HepG2 (cell line): ENCODE data around the gene CAMTA1. TPM values are rescaled to one million over a fixed set of nuclear protein-coding genes. Genes with fewer than 3 reads are reported as not detected.

Source experiments
- ATAC-seq: fragments of 200-7000 bp; cut with Tn5 transposase; 3 replicates; pipeline ENCODE4 v1.9.1; 2020; ENCODE audit warnings: mild to moderate bottlenecking, moderate library complexity
- BruUV-seq: library from RNA; stranded (reverse); fragments of 400-500 nt; replicated peaks from 2 replicates; lab custom pipeline; 2021; lab: Mats Ljungman, UMichigan
- CTCF ChIA-PET: fragments of 300-600 bp; formaldehyde crosslinking; extraction: SDS; loops from one replicate; lab custom pipeline; 2021; ENCODE audit warnings: low total read pairs, inconsistent platforms, low intra/inter-chr PET ratio; lab: Yijun Ruan, JAX
- POLR2A ChIA-PET: fragments of 350-600 bp; sonication (Branson Sonifier 250); formaldehyde crosslinking; loops from one replicate; lab custom pipeline; 2020; ENCODE audit warnings: antibody characterized with exemption, inconsistent platforms; lab: Yijun Ruan, JAX
- DNase-seq: peaks from one replicate; pipeline ENCODE4 v3.0.0-alpha.2; 2015; ENCODE audit warnings: low spot score
- FAIRE-seq: peaks from 3 replicates; lab custom pipeline; 2011; peaks lifted over from hg19 to GRCh38; lab: Jason Lieb, UNC
- H2AFZ ChIP-seq: one replicate; pipeline ENCODE4 v1.6.1; 2011; ENCODE audit warnings: low read length, inconsistent platforms
- H3K27ac ChIP-seq: fragments of 300-600 bp; 3 replicates; pipeline ENCODE4 v1.8.0; 2011; ENCODE audit warnings: mixed run types, mild to moderate bottlenecking, mixed read lengths, low read length, inconsistent platforms; ENCODE audit not compliant: insufficient read depth; ENCODE audit errors: extremely low read length
- H3K27me3 ChIP-seq, 2 experiments: fragments of 200-600 bp in 1 of 2; 2 replicates in 1 of 2; 3 replicates in 1 of 2; pipeline versions ENCODE4 v1.6.0 to v1.8.0; 2011; ENCODE audit warnings: low read length in 2 of 2, mild to moderate bottlenecking in 2 of 2, moderate library complexity in 2 of 2, inconsistent platforms in 1 of 2; ENCODE audit not compliant: insufficient read depth in 2 of 2, control insufficient read depth in 1 of 2
- H3K36me3 ChIP-seq, 2 experiments: fragments of 200-600 bp in 1 of 2; replicated peaks in 1 of 2; 2 replicates in 1 of 2; 3 replicates in 1 of 2; pipeline versions ENCODE4 v1.5.1 to v1.8.0; 2011; ENCODE audit warnings: low read length in 2 of 2, inconsistent platforms in 1 of 2; ENCODE audit not compliant: insufficient read depth in 2 of 2, control insufficient read depth in 1 of 2
- H3K4me1 ChIP-seq: 2 replicates; pipeline ENCODE4 v1.5.1; 2012; ENCODE audit warnings: low read length, inconsistent platforms; ENCODE audit not compliant: insufficient read depth
- H3K4me2 ChIP-seq: 2 replicates; pipeline ENCODE4 v1.6.0; 2011; ENCODE audit warnings: low read depth, low read length, inconsistent platforms
- H3K4me3 ChIP-seq, 3 experiments: fragments of 200-600 bp in 1 of 3; sonication (generic), shearing (Covaris generic) in 1 of 3; replicated peaks in 1 of 3; 2 replicates each; pipeline ENCODE4 v1.5.1; 2011 to 2016; ENCODE audit warnings: low read length in 3 of 3, inconsistent platforms in 2 of 3, low read depth in 2 of 3, mild to moderate bottlenecking in 2 of 3, control low read depth in 1 of 3, mixed read lengths in 1 of 3; ENCODE audit not compliant: insufficient read depth in 1 of 3
- H3K79me2 ChIP-seq: one replicate; pipeline ENCODE4 v1.6.1; 2011; ENCODE audit warnings: low read length, inconsistent platforms; ENCODE audit not compliant: insufficient read depth
- H3K9ac ChIP-seq: 2 replicates; pipeline ENCODE4 v1.6.0; 2011; ENCODE audit warnings: mild to moderate bottlenecking, low read depth, low read length, inconsistent platforms; ENCODE audit not compliant: insufficient read depth
- H3K9me3 ChIP-seq: 2 replicates; pipeline ENCODE4 v1.5.1; 2012; ENCODE audit warnings: mild to moderate bottlenecking, low read length
- H4K20me1 ChIP-seq: 2 replicates; pipeline ENCODE4 v1.6.0; 2011; ENCODE audit warnings: inconsistent platforms, mild to moderate bottlenecking, low read length, moderate library complexity; ENCODE audit not compliant: insufficient read depth
- AKAP8 ChIP-seq: sonication (generic); formaldehyde crosslinking; IDR thresholded peaks from 2 replicates; pipeline ENCODE4 v1.5.1; 2020; ENCODE audit warnings: mild to moderate bottlenecking, missing genetic modification reagents
- HIVEP1 ChIP-seq: sonication (generic); formaldehyde crosslinking; IDR thresholded peaks from 2 replicates; pipeline ENCODE4 v1.4.0; 2020; ENCODE audit warnings: mild to moderate bottlenecking, missing genetic modification reagents
- HNRNPK ChIP-seq: fragments of 200-400 bp; formaldehyde crosslinking; IDR thresholded peaks from 2 replicates; pipeline ENCODE4 v1.6.1; 2018; ENCODE audit warnings: low read length, low read depth, moderate library complexity, mild to moderate bottlenecking; ENCODE audit not compliant: poor library complexity, severe bottlenecking
- NR2F2 ChIP-seq: IDR thresholded peaks from 2 replicates; pipeline ENCODE4 v1.6.1; 2012; ENCODE audit warnings: low read depth, inconsistent platforms, borderline replicate concordance
- RFX1 ChIP-seq: fragments of 450-650 bp; IDR thresholded peaks from 2 replicates; pipeline ENCODE4 v1.6.1; 2017
- SMARCE1 ChIP-seq: fragments of 450-650 bp; IDR thresholded peaks from 2 replicates; pipeline ENCODE4 v1.6.1; 2017; ENCODE audit warnings: borderline replicate concordance
- ZFY ChIP-seq: sonication (generic); formaldehyde crosslinking; IDR thresholded peaks from 2 replicates; pipeline ENCODE4 v1.4.0; 2020; ENCODE audit warnings: missing genetic modification reagents
- ZNF205 ChIP-seq: IDR thresholded peaks from 2 replicates; pipeline ENCODE4 v1.6.1; 2018; ENCODE audit warnings: missing biosample characterization, missing genetic modification reagents
- WGBS: methylation state at CpG from one replicate; pipeline ENCODE4 v1.1.6; 2017; ENCODE audit warnings: low lambda C conversion rate; 5-methylcytosine and 5-hydroxymethylcytosine counted together
- in situ Hi-C: cut with HindIII; loops from 2 replicates; pipeline ENCODE4 v1.10.0; 2017; ENCODE audit warnings: low pct_unique_long_range_greater_than_20kb; ENCODE audit not compliant: extremely low pct_ligation_motif_present
- intact Hi-C: fragments of 100-400 bp; cut with micrococcal nuclease; formaldehyde crosslinking; loops from one replicate; pipeline ENCODE4 v1.10.0; 2022; ENCODE audit not compliant: unreplicated experiment
- polyA plus RNA-seq, 8 experiments: library from polyadenylated mRNA; depleted of rRNA in 3 of 8; stranded (reverse) in 7 of 8; unstranded in 1 of 8; fragments of >200 nt; fragmentation: Illumina TruSeq in 4 of 8; extraction: Trizol in 4 of 8; gene quantifications; 2 replicates each; pipeline versions ENCODE4 v1.2.1 to v1.2.3, GENCODE V29; 2011 to 2016; ENCODE audit warnings: low read depth in 4 of 8, missing spikeins in 1 of 8, mixed read lengths in 1 of 8; ENCODE audit not compliant: insufficient read depth in 1 of 8
- total RNA-seq, 5 experiments: library from RNA; depleted of rRNA; stranded (reverse); fragments of >200 nt; fragmentation: Illumina TruSeq; extraction: Trizol; gene quantifications; 2 replicates each; pipeline ENCODE4 v1.2.3, GENCODE V29; 2016; ENCODE audit warnings: low read depth in 1 of 5
- TF ChIP-seq, protein P1 (sequence below), 2 experiments: sonication (generic) in 1 of 2; formaldehyde crosslinking in 1 of 2; IDR thresholded peaks; 2 replicates each; pipeline versions ENCODE4 v1.5.1 to v1.6.1; 2011 to 2020; ENCODE audit warnings: borderline replicate concordance in 1 of 2, low read depth in 1 of 2, low read length in 1 of 2, mild to moderate bottlenecking in 1 of 2, missing genetic modification reagents in 1 of 2, moderate library complexity in 1 of 2
- TF ChIP-seq, protein P2 (sequence below): sonication (generic); formaldehyde crosslinking; IDR thresholded peaks from 2 replicates; pipeline ENCODE4 v1.5.0; 2020; ENCODE audit warnings: missing genetic modification reagents, mild to moderate bottlenecking, borderline replicate concordance
- TF ChIP-seq, protein P3 (sequence below): sonication (generic); formaldehyde crosslinking; IDR thresholded peaks from 2 replicates; pipeline ENCODE4 v1.5.0; 2020; ENCODE audit warnings: mild to moderate bottlenecking, low read depth, missing genetic modification reagents, borderline replicate concordance
- TF ChIP-seq, protein P4 (sequence below): sonication (generic); formaldehyde crosslinking; IDR thresholded peaks from 2 replicates; pipeline ENCODE4 v1.8.1; 2022; ENCODE audit warnings: mild to moderate bottlenecking, missing genetic modification reagents
- TF ChIP-seq, protein P5 (sequence below): sonication (generic); formaldehyde crosslinking; IDR thresholded peaks from 2 replicates; pipeline ENCODE4 v1.4.0; 2020; ENCODE audit warnings: missing genetic modification reagents

CAMTA1 gene
- total and polyA plus RNA-seq, 2 of the 13 experiments (the other 11 are each of a cell fraction or from before 2014, with no cell fraction given) = 25.0 to 36.4 TPM

DNA sequence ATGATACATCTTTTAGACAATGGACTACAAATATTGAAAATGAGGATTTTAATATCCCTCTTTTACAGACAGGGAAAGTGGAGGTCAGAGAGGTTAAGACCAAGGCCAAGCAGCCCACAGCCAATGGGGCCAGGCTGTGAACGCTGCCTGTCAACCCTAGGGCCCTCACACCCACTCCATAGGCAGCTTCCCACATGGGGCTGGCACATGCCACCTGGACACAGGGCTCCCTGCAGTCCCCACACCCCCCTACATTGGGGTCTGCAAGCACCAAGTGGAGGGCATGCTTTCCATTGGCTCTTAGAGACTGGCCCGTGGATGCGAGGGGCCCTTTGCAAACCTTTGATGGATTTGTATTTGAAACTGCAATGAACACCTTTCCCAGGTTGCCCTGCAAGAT, 637.3 kb downstream of the CAMTA1 start:
- H3K4me1 ChIP-seq = no peaks in the 10 kb centered on the region
- ChIA-PET POLR2A (no interaction called here), CTCF (no interaction called here)
- no peaks in the 10 kb centered on the region for H4K20me1 ChIP-seq
- WGBS = 67% methylated on average over 3 of the region's 3 CpGs
- H3K27ac ChIP-seq = no peak overlapping the region
- no peak for DNase-seq
- H3K36me3 ChIP-seq = no peaks in the 10 kb centered on the region
- intact Hi-C loops (no loop called here), in situ Hi-C loops (no loop called here)
- peaks cover 1 to 12% of the 10 kb centered on the region in 2 experiments; a peak in 3 of 5 replicates for H3K27me3 ChIP-seq
- H3K4me3 ChIP-seq = no peak overlapping the region
- TF ChIP-seq HIVEP1 (CRISPR knock-in tag) = no peak
- no peak overlapping the region for H3K9ac ChIP-seq
- no peak overlapping the region for H2AFZ ChIP-seq
- H3K9me3 ChIP-seq = no peaks in the 10 kb centered on the region; the same call in 1 of the 2 replicates
- H3K79me2 ChIP-seq = no peaks in the 10 kb centered on the region
- H3K4me2 ChIP-seq = no peak overlapping the region
- no peak for ATAC-seq
- no peak for FAIRE-seq
- no TSS peak for BruUV-seq

DNA sequence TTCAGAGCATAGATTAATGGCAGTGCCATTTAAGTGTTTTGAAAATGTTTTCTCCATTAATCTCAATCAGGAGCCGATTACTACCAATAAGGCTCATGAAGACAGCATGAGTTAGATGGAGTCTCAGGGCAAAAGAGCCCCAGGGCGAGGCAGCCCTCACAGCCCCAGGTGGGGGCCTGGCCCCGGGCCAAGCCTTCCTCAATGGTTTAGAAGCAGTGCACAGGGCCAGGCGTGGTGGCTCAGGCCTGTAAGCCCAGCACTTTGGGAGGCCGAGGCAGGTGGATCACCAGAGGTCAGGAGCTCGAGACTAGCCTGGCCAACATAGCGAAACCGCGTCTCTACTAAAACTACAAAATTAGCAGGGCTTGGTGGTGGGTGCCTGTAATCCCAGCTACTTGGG, 637.7 kb downstream of the CAMTA1 start:
- CTCF ChIA-PET = no interaction called here
- ATAC-seq (no peak), FAIRE-seq (no peak), DNase-seq (no peak)
- H4K20me1 ChIP-seq = no peaks in the 10 kb centered on the region
- H3K9ac ChIP-seq = no peak overlapping the region
- POLR2A ChIA-PET = no interaction called here
- H3K79me2 ChIP-seq = no peaks in the 10 kb centered on the region
- no peak overlapping the region for H3K4me2 ChIP-seq
- in situ Hi-C loops (no loop called here), intact Hi-C loops (no loop called here)
- H3K27me3 ChIP-seq = peaks cover 1 to 15% of the 10 kb centered on the region in 2 experiments; a peak in 3 of 5 replicates
- WGBS = 21% methylated on average over 7 of the region's 9 CpGs
- no peak overlapping the region for H2AFZ ChIP-seq
- no TSS peak for BruUV-seq
- H3K27ac ChIP-seq = no peak overlapping the region
- H3K36me3 ChIP-seq = no peaks in the 10 kb centered on the region
- no peaks in the 10 kb centered on the region for H3K4me1 ChIP-seq
- no peaks in the 10 kb centered on the region; the same call in 1 of the 2 replicates for H3K9me3 ChIP-seq
- H3K4me3 ChIP-seq = no peak overlapping the region
- TF ChIP-seq, protein P1, sequence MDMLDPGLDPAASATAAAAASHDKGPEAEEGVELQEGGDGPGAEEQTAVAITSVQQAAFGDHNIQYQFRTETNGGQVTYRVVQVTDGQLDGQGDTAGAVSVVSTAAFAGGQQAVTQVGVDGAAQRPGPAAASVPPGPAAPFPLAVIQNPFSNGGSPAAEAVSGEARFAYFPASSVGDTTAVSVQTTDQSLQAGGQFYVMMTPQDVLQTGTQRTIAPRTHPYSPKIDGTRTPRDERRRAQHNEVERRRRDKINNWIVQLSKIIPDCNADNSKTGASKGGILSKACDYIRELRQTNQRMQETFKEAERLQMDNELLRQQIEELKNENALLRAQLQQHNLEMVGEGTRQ (IDR thresholded peaks at IDR 0.05; ENCODE audit: low read depth, low read length) = no peak
- TF ChIP-seq, protein P1 (CRISPR knock-in tag; IDR thresholded peaks at IDR 0.05; ENCODE audit: borderline replicate concordance) = no peak
- TF ChIP-seq ZNF205 (CRISPR knock-in tag) = no peak
- no peak for TF ChIP-seq RFX1
- TF ChIP-seq HNRNPK = no peak
- TF ChIP-seq ZFY (CRISPR knock-in tag) = no peak
- TF ChIP-seq AKAP8 = no peak
- no peak for TF ChIP-seq NR2F2
- TF ChIP-seq, protein P2, sequence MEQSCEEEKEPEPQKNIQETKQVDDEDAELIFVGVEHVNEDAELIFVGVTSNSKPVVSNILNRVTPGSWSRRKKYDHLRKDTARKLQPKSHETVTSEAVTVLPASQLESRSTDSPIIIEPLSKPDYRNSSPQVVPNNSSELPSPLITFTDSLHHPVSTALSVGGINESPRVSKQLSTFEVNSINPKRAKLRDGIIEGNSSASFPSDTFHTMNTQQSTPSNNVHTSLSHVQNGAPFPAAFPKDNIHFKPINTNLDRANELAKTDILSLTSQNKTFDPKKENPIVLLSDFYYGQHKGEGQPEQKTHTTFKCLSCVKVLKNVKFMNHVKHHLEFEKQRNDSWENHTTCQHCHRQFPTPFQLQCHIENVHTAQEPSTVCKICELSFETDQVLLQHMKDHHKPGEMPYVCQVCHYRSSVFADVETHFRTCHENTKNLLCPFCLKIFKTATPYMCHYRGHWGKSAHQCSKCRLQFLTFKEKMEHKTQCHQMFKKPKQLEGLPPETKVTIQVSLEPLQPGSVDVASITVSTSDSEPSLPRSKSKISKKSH = no peak
- no peak for TF ChIP-seq SMARCE1
- TF ChIP-seq, protein P3, sequence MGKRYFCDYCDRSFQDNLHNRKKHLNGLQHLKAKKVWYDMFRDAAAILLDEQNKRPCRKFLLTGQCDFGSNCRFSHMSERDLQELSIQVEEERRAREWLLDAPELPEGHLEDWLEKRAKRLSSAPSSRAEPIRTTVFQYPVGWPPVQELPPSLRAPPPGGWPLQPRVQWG (CRISPR knock-in tag) = no peak
- TF ChIP-seq, protein P4, sequence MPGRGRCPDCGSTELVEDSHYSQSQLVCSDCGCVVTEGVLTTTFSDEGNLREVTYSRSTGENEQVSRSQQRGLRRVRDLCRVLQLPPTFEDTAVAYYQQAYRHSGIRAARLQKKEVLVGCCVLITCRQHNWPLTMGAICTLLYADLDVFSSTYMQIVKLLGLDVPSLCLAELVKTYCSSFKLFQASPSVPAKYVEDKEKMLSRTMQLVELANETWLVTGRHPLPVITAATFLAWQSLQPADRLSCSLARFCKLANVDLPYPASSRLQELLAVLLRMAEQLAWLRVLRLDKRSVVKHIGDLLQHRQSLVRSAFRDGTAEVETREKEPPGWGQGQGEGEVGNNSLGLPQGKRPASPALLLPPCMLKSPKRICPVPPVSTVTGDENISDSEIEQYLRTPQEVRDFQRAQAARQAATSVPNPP = no peak
- TF ChIP-seq, protein P5, sequence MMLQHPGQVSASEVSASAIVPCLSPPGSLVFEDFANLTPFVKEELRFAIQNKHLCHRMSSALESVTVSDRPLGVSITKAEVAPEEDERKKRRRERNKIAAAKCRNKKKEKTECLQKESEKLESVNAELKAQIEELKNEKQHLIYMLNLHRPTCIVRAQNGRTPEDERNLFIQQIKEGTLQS = no peak
